SK-N-SH (cell line): ENCODE results near the gene SLC2A11. TPM values are rescaled to one million over a fixed set of nuclear protein-coding genes. Genes with fewer than 3 reads are reported as not detected.

Experiments
- CTCF ChIA-PET: fragments of 300-600, 350-600 bp; formaldehyde crosslinking; extraction: SDS; loops from one replicate; lab custom pipeline; 2021; lab: Yijun Ruan, JAX
- POLR2A ChIA-PET: fragments of 350-600 bp; sonication (Branson Sonifier 250); formaldehyde crosslinking; extraction: SDS; loops from one replicate; lab custom pipeline; 2020; ENCODE audit warnings: antibody characterized with exemption, inconsistent platforms; lab: Yijun Ruan, JAX
- DNase-seq: peaks from one replicate; pipeline ENCODE4 v3.0.0; 2012
- H2AFZ ChIP-seq: fragments of 200-600 bp; sonication (generic); 2 replicates; pipeline ENCODE4 v1.8.1; 2016; ENCODE audit warnings: antibody characterized with exemption, mild to moderate bottlenecking, low read depth
- H3F3A ChIP-seq: fragments of 200-600 bp; sonication (generic); replicated peaks from 2 replicates; pipeline ENCODE3; 2016; ENCODE audit warnings: antibody characterized with exemption, mild to moderate bottlenecking; ENCODE audit not compliant: insufficient read depth
- H3K27ac ChIP-seq, 2 experiments: fragments of 200-500 bp in 1 of 2; fragments of 200-600 bp in 1 of 2; sonication (Bioruptor generic) in 1 of 2; sonication (generic), shearing (Covaris generic) in 1 of 2; 2 replicates each; pipeline versions ENCODE4 v1.5.1 to v1.6.1; 2014 to 2016; ENCODE audit warnings: low read depth in 2 of 2, inconsistent platforms in 1 of 2, low read length in 1 of 2, mild to moderate bottlenecking in 1 of 2, mixed read lengths in 1 of 2
- H3K27me3 ChIP-seq: fragments of 200-600 bp; sonication (generic), shearing (Covaris generic); 2 replicates; pipeline ENCODE4 v1.6.1; 2016; ENCODE audit warnings: mixed run types; ENCODE audit not compliant: insufficient read depth
- H3K36me3 ChIP-seq, 2 experiments: fragments of 200-500 bp in 1 of 2; fragments of 200-600 bp in 1 of 2; sonication (Bioruptor generic) in 1 of 2; sonication (generic) in 1 of 2; replicated peaks in 1 of 2; 2 replicates each; pipeline versions ENCODE3 to v1.5.1; 2014 to 2016; ENCODE audit warnings: low read length in 1 of 2, mild to moderate bottlenecking in 1 of 2; ENCODE audit not compliant: insufficient read depth in 2 of 2, control insufficient read depth in 1 of 2
- H3K4me1 ChIP-seq, 2 experiments: fragments of 200-500 bp in 1 of 2; fragments of 200-600 bp in 1 of 2; sonication (Bioruptor generic) in 1 of 2; sonication (generic), shearing (Covaris generic) in 1 of 2; 2 replicates each; pipeline versions ENCODE4 v1.5.1 to v1.6.1; 2014 to 2016; ENCODE audit warnings: low read depth in 1 of 2, low read length in 1 of 2, mixed run types in 1 of 2; ENCODE audit not compliant: insufficient read depth in 2 of 2, control insufficient read depth in 1 of 2
- H3K4me2 ChIP-seq: fragments of 200-600 bp; sonication (generic), shearing (Covaris generic); 2 replicates; pipeline ENCODE4 v1.6.1; 2017; ENCODE audit warnings: mixed run types
- H3K4me3 ChIP-seq, 2 experiments: fragments of 200-500 bp in 1 of 2; fragments of 200-600 bp in 1 of 2; sonication (Bioruptor generic) in 1 of 2; sonication (generic), shearing (Covaris generic) in 1 of 2; 2 replicates each; pipeline versions ENCODE4 v1.5.1 to v1.8.1; 2014 to 2016; ENCODE audit warnings: low read depth in 2 of 2, inconsistent platforms in 1 of 2, low read length in 1 of 2, mild to moderate bottlenecking in 1 of 2, mixed read lengths in 1 of 2, moderate library complexity in 1 of 2
- H3K79me2 ChIP-seq: fragments of 200-600 bp; sonication (generic); 2 replicates; pipeline ENCODE4 v1.8.1; 2017; ENCODE audit warnings: mild to moderate bottlenecking; ENCODE audit not compliant: insufficient read depth
- H3K9ac ChIP-seq: fragments of 200-600 bp; sonication (generic); 2 replicates; pipeline ENCODE4 v1.6.1; 2017; ENCODE audit warnings: mixed run types
- H3K9me2 ChIP-seq: fragments of 200-600 bp; sonication (generic); 2 replicates; pipeline ENCODE4 v1.6.1; 2017; ENCODE audit warnings: mixed run types
- H3K9me3 ChIP-seq: fragments of 200-600 bp; sonication (generic); 2 replicates; pipeline ENCODE4 v1.6.1; 2017; ENCODE audit warnings: mixed run types, mild to moderate bottlenecking, moderate library complexity
- H4K20me1 ChIP-seq: fragments of 200-600 bp; sonication (generic); 2 replicates; pipeline ENCODE4 v1.6.1; 2017; ENCODE audit warnings: mild to moderate bottlenecking, mixed run types; ENCODE audit not compliant: insufficient read depth
- CHD2 ChIP-seq: fragments of 150-350 bp; IDR thresholded peaks from 2 replicates; pipeline ENCODE4 v1.6.1; 2018; ENCODE audit warnings: low read length; ENCODE audit not compliant: partially characterized antibody
- CTCF ChIP-seq: fragments of 200-600 bp; sonication (generic); IDR thresholded peaks from 2 replicates; pipeline ENCODE4 v1.6.1; 2017; ENCODE audit warnings: antibody characterized with exemption, mild to moderate bottlenecking, moderate library complexity
- EP300 ChIP-seq, 2 experiments: IDR thresholded peaks; 2 replicates each; pipeline versions ENCODE4 v1.4.0 to v1.6.1; 2012; ENCODE audit warnings: borderline replicate concordance in 1 of 2, low read depth in 1 of 2, low read length in 1 of 2
- EZH2phosphoT487 ChIP-seq: fragments of 200-600 bp; sonication (generic); IDR thresholded peaks from 2 replicates; pipeline ENCODE4 v1.6.1; 2017; ENCODE audit warnings: low read depth, mixed run types, mild to moderate bottlenecking, antibody characterized with exemption, moderate library complexity, borderline replicate concordance
- FOXJ3 ChIP-seq: sonication (generic); formaldehyde crosslinking; IDR thresholded peaks from 2 replicates; pipeline ENCODE4 v1.5.1; 2020; ENCODE audit warnings: mild to moderate bottlenecking, missing genetic modification reagents
- GABPA ChIP-seq: IDR thresholded peaks from 2 replicates; pipeline ENCODE4 v1.4.0; 2012; ENCODE audit warnings: low read depth, mild to moderate bottlenecking
- GATA2 ChIP-seq: sonication (generic); formaldehyde crosslinking; IDR thresholded peaks from 2 replicates; pipeline ENCODE4 v1.5.0; 2020; ENCODE audit warnings: mild to moderate bottlenecking, missing genetic modification reagents
- IRF3 ChIP-seq: fragments of 150-350 bp; IDR thresholded peaks from 2 replicates; pipeline ENCODE4 v1.6.1; 2016; ENCODE audit warnings: mild to moderate bottlenecking, low read depth, low read length
- RCOR1 ChIP-seq: fragments of 150-350 bp; IDR thresholded peaks from 2 replicates; pipeline ENCODE4 v1.6.1; 2017; ENCODE audit warnings: antibody characterized with exemption, low read length
- REST ChIP-seq: IDR thresholded peaks from 2 replicates; pipeline ENCODE4 v1.6.1; 2012; ENCODE audit warnings: mild to moderate bottlenecking, low read depth, low read length, moderate library complexity
- RXRA ChIP-seq: IDR thresholded peaks from 2 replicates; pipeline ENCODE4 v1.4.0; 2012; ENCODE audit warnings: low read depth, mild to moderate bottlenecking, borderline replicate concordance
- SMC3 ChIP-seq: IDR thresholded peaks from 2 replicates; pipeline ENCODE4 v1.6.1; 2012; ENCODE audit warnings: low read depth, low read length, improper control_type of control experiment
- WGBS: methylation state at CpG from one replicate; pipeline ENCODE4 v1.1.6; 2017; ENCODE audit warnings: low lambda C conversion rate; 5-methylcytosine and 5-hydroxymethylcytosine counted together
- polyA plus RNA-seq, 3 experiments: library from polyadenylated mRNA; depleted of rRNA; stranded (reverse); fragments of >200 nt; gene quantifications; 2 replicates each; pipeline ENCODE4 v1.2.3, GENCODE V29; 2012

SLC2A11 gene
- polyA plus RNA-seq, 1 of the 3 experiments (the other 2 are of a cell fraction): 21.8 TPM

GRCh38 chr22:23874871-23875270 is 17.2 kb downstream of the SLC2A11 start:
- Histone ChIP-seq H3F3A (no peaks in the 10 kb centered on the region), H3K36me3 (peaks cover 0 to 14% of the 10 kb centered on the region in 2 experiments), H3K27ac (no peak overlapping the region), H3K9me3 (no peaks in the 10 kb centered on the region), H3K9ac (no peak overlapping the region), H3K79me2 (no peaks in the 10 kb centered on the region), H3K4me3 (no peak overlapping the region), H3K4me2 (no peak overlapping the region), H3K4me1 (no peaks in the 10 kb centered on the region), H3K27me3 (no peaks in the 10 kb centered on the region), H2AFZ (no peak overlapping the region), H3K9me2 (no peaks in the 10 kb centered on the region), H4K20me1 (no peaks in the 10 kb centered on the region)
- TF ChIP-seq FOXJ3: no peak
- CTCF ChIA-PET: interaction anchor here (0.9 to 1.1 kb wide), 2 partner anchors 14 to 25 kb away, joined by 4 read pairs; no protein-coding TSS in a partner anchor
- no peak for DNase-seq
- 86% methylated on average over 4 of the region's 4 CpGs for WGBS
- POLR2A ChIA-PET: no interaction called here

GRCh38 chr22:23875801-23876200 is 18.1 kb downstream of the SLC2A11 start:
- no peak for DNase-seq
- ChIA-PET POLR2A (no interaction called here), CTCF (interaction anchor here (0.8 to 1.1 kb wide), 3 partner anchors 13 to 26 kb away, joined by 4 to 6 read pairs (median 4); partner anchors contain the start of gene MIF)
- no peaks in the 10 kb centered on the region for H3K9me2 ChIP-seq
- peaks cover 0 to 13% of the 10 kb centered on the region in 2 experiments for H3K36me3 ChIP-seq
- no peaks in the 10 kb centered on the region for H3K9me3 ChIP-seq
- no peaks in the 10 kb centered on the region for H3K27me3 ChIP-seq
- H4K20me1 ChIP-seq: no peaks in the 10 kb centered on the region
- no peak overlapping the region for H3K4me2 ChIP-seq
- H2AFZ ChIP-seq: no peak overlapping the region
- H3K4me3 ChIP-seq: no peak overlapping the region
- H3F3A ChIP-seq: no peaks in the 10 kb centered on the region
- H3K79me2 ChIP-seq: no peaks in the 10 kb centered on the region
- no peak for TF ChIP-seq EZH2phosphoT487
- no peak overlapping the region for H3K9ac ChIP-seq
- H3K4me1 ChIP-seq: no peaks in the 10 kb centered on the region
- H3K27ac ChIP-seq: no peak overlapping the region
- 75% methylated on average over 2 of the region's 2 CpGs for WGBS

- H3F3A ChIP-seq: no peaks in the 10 kb centered on the region
- 91% methylated on average over 5 of the region's 8 CpGs for WGBS
- ChIA-PET CTCF (interaction anchor here (0.6 to 1.9 kb wide), 4 partner anchors 11 to 297 kb away, joined by 3 to 5 read pairs (median 4); no protein-coding TSS in a partner anchor), POLR2A (interaction anchor here (1.2 kb wide), 1 partner anchor 12 kb away, joined by 3 read pairs; no protein-coding TSS in a partner anchor)
- H3K9me3 ChIP-seq: no peaks in the 10 kb centered on the region
- no peak for DNase-seq
- H3K4me1 ChIP-seq: no peaks in the 10 kb centered on the region
- H4K20me1 ChIP-seq: no peaks in the 10 kb centered on the region
- H3K9me2 ChIP-seq: no peaks in the 10 kb centered on the region
- H3K27me3 ChIP-seq: no peaks in the 10 kb centered on the region
- no peak overlapping the region for H3K4me3 ChIP-seq
- no peak overlapping the region for H3K27ac ChIP-seq
- no peak overlapping the region for H2AFZ ChIP-seq
- H3K9ac ChIP-seq: no peak overlapping the region
- H3K79me2 ChIP-seq: no peaks in the 10 kb centered on the region
- TF ChIP-seq RXRA (no peak), RCOR1 (no peak), IRF3 (no peak), REST (no peak), CTCF (no peak), CHD2 (no peak), EP300 (IDR thresholded peaks at IDR 0.05; ENCODE audit: borderline replicate concordance in 1 of 2, low read depth in 1 of 2, low read length in 1 of 2) (no peak), GABPA (no peak), GATA2 (CRISPR knock-in tag) (no peak), SMC3 (no peak)
- peaks cover 0 to 10% of the 10 kb centered on the region in 2 experiments for H3K36me3 ChIP-seq
- H3K4me2 ChIP-seq: no peak overlapping the region
Measured at GRCh38 chr22:23877566-23877965, 19.9 kb downstream of the SLC2A11 start.
